CD4-positive, alpha-beta T cell treated with Interleukin-4 for 4 hours (primary cell): ENCODE results near the gene BCL2L2.
"Not testable (repeated sequence)": the region's sequence is repeated elsewhere in the genome, so short reads cannot be mapped to it uniquely, and the experiment has no call there.

Source experiments
- DNase-seq: peaks from one replicate; pipeline ENCODE4 v3.0.0-alpha.2; 2020

BCL2L2 gene

GRCh38 chr14:23306412-23307145 is at the start of gene BCL2L2:
Gene BCL2L2, plus strand, starts transcription at chr14:23306833. Its CDS starts 935 bp downstream, at chr14:23307768.
- no peak for DNase-seq

- DNase-seq, result no peak
Observed at GRCh38 chr14:23258256-23258655, 48.4 kb upstream of the BCL2L2 start.

- no peak for DNase-seq
Observed at GRCh38 chr14:23259426-23259825, 47.2 kb upstream of the BCL2L2 start.

- DNase-seq, result not testable (repeated sequence)
Observed at GRCh38 chr14:23260849-23261248, 45.8 kb upstream of the BCL2L2 start.

- no peak for DNase-seq
Observed at GRCh38 chr14:23269193-23269592, 37.4 kb upstream of the BCL2L2 start.

GRCh38 chr14:23275412-23275811 is 31.2 kb upstream of the BCL2L2 start:
- DNase-seq, result no peak

GRCh38 chr14:23277189-23277588 is 29.4 kb upstream of the BCL2L2 start:
- no peak for DNase-seq

GRCh38 chr14:23277928-23278327 is 28.7 kb upstream of the BCL2L2 start:
- DNase-seq, result not testable (repeated sequence)

GRCh38 chr14:23281247-23281646 is 25.4 kb upstream of the BCL2L2 start:
- DNase-seq, result no peak

- DNase-seq, result no peak
Observed at GRCh38 chr14:23284654-23285529, 21.7 kb upstream of the BCL2L2 start.

GRCh38 chr14:23285530-23286019 is 21.1 kb upstream of the BCL2L2 start:
- DNase-seq, result peak; percentile 2

GRCh38 chr14:23286020-23286901 is 20.4 kb upstream of the BCL2L2 start, which contains the start of gene HOMEZ:
Gene HOMEZ, minus strand, starts transcription at chr14:23286132. Its CDS starts 180 bp downstream, at chr14:23285952.
- DNase-seq, result peak; percentile 96

- no peak for DNase-seq
Observed at GRCh38 chr14:23286902-23287479, 19.6 kb upstream of the BCL2L2 start.

GRCh38 chr14:23294734-23295561 is 11.7 kb upstream of the BCL2L2 start:
- DNase-seq, result peak; percentile 63

GRCh38 chr14:23296012-23296777 is 10.4 kb upstream of the BCL2L2 start:
- no peak for DNase-seq

- DNase-seq, result no peak
Observed at GRCh38 chr14:23297096-23297495, 9.5 kb upstream of the BCL2L2 start.

GRCh38 chr14:23297611-23298277 is 8.9 kb upstream of the BCL2L2 start:
- no peak for DNase-seq

- peak; percentile 36 for DNase-seq
Observed at GRCh38 chr14:23299211-23299957, 7.2 kb upstream of the BCL2L2 start.
